ENCODE data around the gene IER3. TPM values are rescaled to one million over a fixed set of nuclear protein-coding genes. Genes with fewer than 3 reads are reported as not detected.
A peak's percentile ranks its signal among the peaks of the same experiment; 100 is the strongest.
"Not testable (repeated sequence)": the region's sequence is repeated elsewhere in the genome, so short reads cannot be mapped to it uniquely, and the experiment has no call there.

IER3 gene
- total RNA-seq, 2 donors from 2014 or later: 55.6 to 617 TPM

DNA sequence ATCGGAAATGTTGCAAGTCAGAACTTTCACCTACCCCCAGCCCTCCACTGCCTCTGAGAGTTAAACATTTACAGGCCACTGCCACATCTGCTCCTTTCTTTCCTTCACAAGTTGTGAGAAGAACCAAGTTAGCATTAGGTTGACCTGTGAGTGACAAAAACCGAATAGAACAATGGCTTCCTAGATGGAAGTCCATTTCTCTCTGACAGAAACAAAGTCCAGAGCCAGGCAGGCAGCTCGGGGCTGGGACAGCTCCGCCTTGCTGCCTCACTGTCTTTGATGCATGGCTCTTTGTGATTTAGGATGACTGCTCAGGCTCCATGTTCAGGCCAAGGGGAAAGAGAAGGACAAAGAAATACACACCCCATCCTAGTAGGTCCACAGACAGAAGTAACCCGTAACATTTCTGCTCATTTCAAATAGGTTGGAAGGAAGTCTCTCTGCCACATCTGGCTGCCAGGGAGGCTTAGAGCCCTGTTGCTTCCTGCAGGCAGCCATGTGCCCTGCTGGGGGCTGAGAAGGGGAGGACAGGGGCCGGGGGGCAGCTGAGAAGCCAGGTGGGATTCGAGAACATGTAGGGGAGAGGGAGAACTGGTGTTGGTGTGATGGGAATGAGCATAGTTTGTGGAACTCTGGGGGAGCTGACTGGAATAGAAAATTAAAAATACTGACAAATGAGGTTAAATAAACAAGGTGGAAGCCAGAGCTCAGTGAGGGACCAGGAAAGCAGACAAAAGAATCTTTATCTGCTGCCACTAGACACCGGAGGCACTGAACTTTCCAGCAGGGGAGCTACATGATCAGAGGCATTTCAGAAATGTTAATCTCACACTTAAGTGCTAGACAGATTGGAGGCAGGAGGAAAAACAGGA is 19.5 kb upstream of the IER3 start:
- peaks cover 4% of the 10 kb centered on the region for H3K36me3 Mint-ChIP-seq (ENCODE audit: low read depth)
- peak overlapping the region; percentile 74 for H3K27ac Mint-ChIP-seq
- peaks cover 3% of the 10 kb centered on the region for H3K9me3 Mint-ChIP-seq
- H3K27me3 Mint-ChIP-seq: no peaks in the 10 kb centered on the region
- peaks cover 46% of the 10 kb centered on the region for H3K4me1 Mint-ChIP-seq
- ATAC-seq (replicated peaks): no peak
- H3K4me3 Mint-ChIP-seq: peak overlapping the region; percentile 43

DNA sequence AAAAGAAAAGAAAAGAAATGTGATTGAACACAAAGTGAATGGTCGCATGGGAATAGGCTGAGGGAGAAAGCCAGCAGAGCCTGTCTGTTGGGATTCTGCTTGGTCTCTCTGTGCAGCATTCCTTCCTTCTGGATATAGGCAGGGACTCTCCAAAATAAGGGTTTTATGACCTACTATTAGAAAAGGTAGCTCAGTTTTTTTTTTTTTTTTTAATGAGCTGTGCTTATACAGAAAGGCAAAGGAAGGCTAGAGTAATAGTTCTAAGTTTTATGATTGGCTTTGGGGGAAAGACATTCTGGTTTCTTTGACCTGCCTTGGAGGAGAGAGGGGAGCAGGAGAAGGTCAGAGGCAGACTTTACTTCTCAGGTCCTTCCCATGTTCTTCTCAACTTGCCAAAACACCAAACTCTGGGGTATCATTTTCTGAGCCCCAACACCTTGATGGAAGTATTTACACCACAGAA is 18.8 kb upstream of the IER3 start:
- peaks cover 43% of the 10 kb centered on the region for H3K4me1 Mint-ChIP-seq
- peak overlapping the region; percentile 43 for H3K4me3 Mint-ChIP-seq
- H3K36me3 Mint-ChIP-seq (ENCODE audit: low read depth): no peaks in the 10 kb centered on the region
- H3K27me3 Mint-ChIP-seq: no peaks in the 10 kb centered on the region
- H3K27ac Mint-ChIP-seq: peak overlapping the region; percentile 74
- H3K9me3 Mint-ChIP-seq: peaks cover 3% of the 10 kb centered on the region
- no peak for ATAC-seq (replicated peaks)

DNA sequence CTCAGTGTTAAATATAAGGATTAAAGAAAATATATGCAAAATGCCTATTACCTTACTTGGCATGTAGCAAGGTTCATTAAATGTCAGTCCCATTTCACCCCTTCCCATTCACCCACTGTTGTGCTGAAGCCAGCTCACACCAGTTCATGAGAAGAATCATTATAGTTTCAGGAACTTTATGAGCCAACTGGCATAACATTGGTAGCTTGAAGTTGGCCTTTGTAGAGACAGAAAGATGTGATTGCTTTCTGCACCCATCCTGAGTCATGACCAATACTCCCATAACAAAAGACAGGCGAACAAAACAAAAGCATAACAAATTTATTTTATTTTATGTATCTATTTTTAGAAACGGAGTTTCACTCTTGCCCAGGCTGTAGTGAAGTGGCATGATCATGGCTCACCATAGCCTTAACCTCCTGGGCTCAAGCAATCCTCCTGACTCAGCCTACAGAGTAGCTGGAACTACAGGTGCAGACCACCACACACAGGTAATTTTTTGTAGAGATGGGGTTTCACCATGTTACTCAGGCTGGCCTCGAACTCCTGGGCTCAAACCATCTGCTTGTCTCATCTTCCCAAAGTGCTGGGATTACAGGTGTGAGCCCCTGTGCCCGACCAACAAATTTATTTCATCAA is 17.6 kb upstream of the IER3 start:
- Mint-ChIP-seq H3K9me3 (no peaks in the 10 kb centered on the region), H3K4me3 (peak overlapping the region; percentile 36), H3K27ac (peak overlapping the region; percentile 70), H3K36me3 (ENCODE audit: low read depth) (no peaks in the 10 kb centered on the region), H3K27me3 (no peaks in the 10 kb centered on the region), H3K4me1 (peaks cover 39% of the 10 kb centered on the region)
- peak; percentile 92 for ATAC-seq (replicated peaks)

DNA sequence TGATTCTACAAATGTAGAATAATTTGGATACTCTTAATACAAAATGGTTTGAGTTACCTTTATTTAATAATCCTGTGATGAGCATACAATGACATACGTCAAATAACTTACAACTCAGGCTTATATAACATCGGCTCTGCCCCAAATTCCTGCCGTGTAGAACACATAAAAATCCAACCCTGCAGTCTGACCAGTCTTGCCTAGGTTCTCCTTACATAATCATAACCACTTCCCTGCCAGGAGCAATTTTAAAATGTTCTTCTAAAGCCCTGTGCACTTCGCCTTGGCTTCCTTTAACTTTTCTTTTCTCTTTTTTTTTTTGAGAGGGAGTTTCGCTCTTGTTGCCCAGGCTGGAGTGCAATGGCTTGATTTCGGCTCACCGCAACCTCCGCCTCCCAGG is 16.2 kb upstream of the IER3 start:
- no peak overlapping the region for H3K4me3 Mint-ChIP-seq
- no peak for ATAC-seq (replicated peaks)
- H3K27me3 Mint-ChIP-seq: no peaks in the 10 kb centered on the region
- no peaks in the 10 kb centered on the region for H3K36me3 Mint-ChIP-seq (ENCODE audit: low read depth)
- peak overlapping the region; percentile 70 for H3K27ac Mint-ChIP-seq
- no peaks in the 10 kb centered on the region for H3K9me3 Mint-ChIP-seq
- H3K4me1 Mint-ChIP-seq: peaks cover 31% of the 10 kb centered on the region

DNA sequence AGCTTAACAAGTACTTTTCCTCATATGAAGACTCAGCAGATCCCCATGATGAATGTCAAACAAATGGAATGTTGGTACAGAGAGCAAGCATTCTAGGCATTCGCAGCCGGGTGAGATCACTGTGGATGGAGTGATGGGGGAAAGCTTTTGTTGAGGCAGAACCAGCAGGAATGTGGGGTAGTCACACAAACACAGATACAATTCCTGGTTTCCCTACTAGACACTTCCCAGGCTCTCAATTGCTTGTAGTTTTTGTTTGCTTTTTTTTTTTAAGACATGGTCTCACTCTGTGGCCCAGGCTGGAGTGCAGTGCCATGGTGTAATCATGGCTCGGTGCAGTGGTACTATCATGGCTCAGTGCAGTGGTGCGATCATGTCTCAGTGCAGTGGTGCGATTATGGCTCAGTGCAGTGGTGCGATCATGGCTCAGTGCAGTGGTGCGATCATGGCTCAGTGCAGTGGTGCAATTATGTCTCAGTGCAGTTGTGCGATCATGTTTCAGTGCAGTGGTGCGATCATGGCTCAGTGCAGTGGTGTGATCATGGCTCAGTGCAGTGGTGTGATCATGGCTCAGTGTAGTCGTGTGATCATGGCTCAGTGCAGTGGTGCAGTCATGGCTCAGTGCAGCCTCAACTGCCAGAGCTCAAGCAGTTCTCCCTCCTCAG is 15.4 kb upstream of the IER3 start:
- Mint-ChIP-seq H3K27ac (no peak overlapping the region), H3K27me3 (no peaks in the 10 kb centered on the region), H3K36me3 (ENCODE audit: low read depth) (no peaks in the 10 kb centered on the region), H3K4me1 (peaks cover 31% of the 10 kb centered on the region), H3K4me3 (no peak overlapping the region), H3K9me3 (no peaks in the 10 kb centered on the region)
- no peak for ATAC-seq (replicated peaks)

DNA sequence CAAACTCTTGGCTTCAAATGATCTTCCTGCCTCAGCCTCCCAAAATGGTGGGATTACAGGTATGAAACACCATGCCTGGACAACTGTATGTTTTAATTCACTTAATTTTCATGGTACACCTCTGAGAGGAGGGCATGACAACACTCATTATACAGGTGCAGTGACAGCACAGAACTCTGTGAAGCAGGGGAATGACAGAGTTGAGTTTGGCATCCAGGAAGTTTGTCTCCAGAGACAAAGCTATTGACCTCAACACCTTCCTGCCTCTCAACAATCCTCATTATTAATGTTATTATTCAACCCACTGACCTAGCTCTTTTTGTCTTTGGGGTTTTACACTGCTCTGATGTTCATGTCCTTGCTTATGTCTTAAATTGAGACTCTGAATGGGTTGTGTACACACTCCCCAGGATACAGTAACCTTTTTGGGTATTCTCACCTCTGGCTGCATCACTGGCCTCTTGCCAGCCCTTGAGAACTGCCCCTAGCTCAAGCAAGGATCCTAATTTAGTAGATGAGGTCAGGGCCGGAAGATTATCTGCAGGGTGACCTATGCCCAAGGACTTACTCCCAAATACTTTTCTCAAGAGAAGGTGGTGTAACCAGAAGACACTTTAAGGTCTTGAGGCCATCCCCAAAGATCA is 13.0 kb upstream of the IER3 start:
- no peak overlapping the region for H3K4me3 Mint-ChIP-seq
- no peak overlapping the region for H3K27ac Mint-ChIP-seq
- H3K36me3 Mint-ChIP-seq (ENCODE audit: low read depth): no peaks in the 10 kb centered on the region
- ATAC-seq (replicated peaks): no peak
- H3K9me3 Mint-ChIP-seq: no peaks in the 10 kb centered on the region
- H3K4me1 Mint-ChIP-seq: peaks cover 21% of the 10 kb centered on the region
- H3K27me3 Mint-ChIP-seq: no peaks in the 10 kb centered on the region

DNA sequence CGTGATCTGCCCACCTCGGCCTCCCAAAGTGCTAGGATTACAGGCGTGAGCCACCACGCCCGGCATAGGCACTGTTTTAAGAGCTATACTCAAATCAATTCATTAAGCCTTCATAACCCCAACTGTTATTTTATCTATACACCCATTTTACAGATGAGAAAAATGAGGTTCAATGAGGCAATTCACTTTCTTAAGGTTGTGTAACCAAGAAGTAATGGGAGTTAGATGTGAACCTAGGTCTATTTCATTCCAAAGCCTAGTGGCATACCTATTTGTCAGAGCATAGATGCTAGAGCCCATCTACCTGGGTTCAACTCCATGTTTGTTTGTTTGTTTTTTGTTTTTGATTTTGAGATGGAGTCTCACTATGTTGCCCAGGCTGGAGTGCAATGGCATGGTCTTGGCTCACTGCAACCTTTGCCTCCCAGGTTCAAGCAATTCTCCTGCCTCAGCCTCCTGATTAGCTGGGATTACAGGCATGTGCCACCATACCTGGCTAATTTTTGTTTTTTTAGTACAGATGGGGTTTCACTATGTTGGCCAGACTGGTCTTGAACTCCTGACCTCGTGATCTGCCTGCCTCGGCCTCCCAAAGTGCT is 12.2 kb upstream of the IER3 start:
- H3K9me3 Mint-ChIP-seq; H3K27ac Mint-ChIP-seq; ATAC-seq (replicated peaks); H3K4me3 Mint-ChIP-seq; H3K36me3 Mint-ChIP-seq (ENCODE audit: low read depth); H3K27me3 Mint-ChIP-seq: not testable (repeated sequence)
- peaks cover 20% of the 10 kb centered on the region for H3K4me1 Mint-ChIP-seq

DNA sequence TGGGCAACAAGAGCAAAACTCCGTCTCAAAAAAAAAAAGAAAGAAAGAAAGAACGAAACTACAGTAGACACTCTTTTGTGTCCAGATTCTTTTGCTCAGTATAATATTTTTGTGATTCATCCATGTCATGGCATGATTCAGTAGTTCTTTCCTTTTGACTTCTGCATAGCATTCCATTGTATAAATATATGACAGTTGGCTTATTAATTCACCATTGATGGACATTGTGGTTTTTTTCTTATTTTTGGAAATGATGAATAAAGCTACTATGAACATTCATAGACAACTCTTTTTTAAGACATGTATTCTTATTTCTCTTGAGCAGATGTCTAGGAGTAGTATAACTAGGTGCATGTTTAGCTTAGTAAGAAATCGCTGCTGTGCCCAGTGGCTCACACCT is 10.3 kb upstream of the IER3 start:
- peak; percentile 44 for ATAC-seq (replicated peaks)
- peaks cover 22% of the 10 kb centered on the region for H3K4me1 Mint-ChIP-seq

DNA sequence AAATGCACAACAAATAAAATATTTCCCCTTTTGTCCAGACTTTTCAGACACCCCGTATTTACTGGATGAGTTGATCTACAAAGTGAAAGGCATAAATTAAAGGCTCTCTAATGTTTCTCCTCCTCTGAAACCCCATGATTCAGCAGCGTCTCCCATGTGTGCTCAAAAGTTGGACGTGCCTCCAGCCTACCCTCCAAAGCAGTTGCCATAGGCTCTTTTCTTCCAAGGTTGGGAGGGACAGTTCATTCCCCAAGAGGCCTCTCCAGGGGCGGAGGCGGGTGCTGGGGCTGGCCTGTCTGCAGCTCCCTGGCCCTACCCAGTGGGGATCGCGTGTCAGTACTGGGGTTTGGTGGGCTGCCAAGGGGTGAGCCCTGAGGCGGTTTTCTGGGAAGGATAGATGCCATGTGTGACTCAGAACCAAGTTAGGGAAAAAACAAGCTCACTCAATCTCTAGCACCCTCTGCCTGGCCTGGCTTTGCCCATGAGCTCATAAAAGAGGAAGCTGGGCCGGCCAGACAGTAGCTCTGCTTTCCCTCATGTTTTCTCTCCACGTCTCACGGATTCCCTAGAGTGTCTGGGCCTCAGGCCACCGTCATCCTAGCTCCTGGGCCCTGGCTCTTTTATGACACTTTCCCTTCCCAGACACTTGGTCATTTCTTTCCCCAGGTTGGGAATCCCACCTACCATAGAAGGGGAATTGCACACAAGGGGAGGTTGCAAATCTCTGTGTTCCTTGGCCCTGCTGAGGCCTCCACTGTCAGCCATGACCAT is 8.0 kb upstream of the IER3 start:
- Mint-ChIP-seq H3K36me3 (ENCODE audit: low read depth) (no peaks in the 10 kb centered on the region), H3K9me3 (no peaks in the 10 kb centered on the region), H3K4me1 (peaks cover 28% of the 10 kb centered on the region), H3K27me3 (no peaks in the 10 kb centered on the region), H3K4me3 (no peak overlapping the region), H3K27ac (no peak overlapping the region)
- peak; percentile 51 for ATAC-seq (replicated peaks)

More for the DNA sequence above, 10.3 kb upstream of the IER3 start:
- Mint-ChIP-seq H3K9me3 (no peaks in the 10 kb centered on the region), H3K27me3 (no peaks in the 10 kb centered on the region), H3K4me3 (no peak overlapping the region), H3K36me3 (ENCODE audit: low read depth) (no peaks in the 10 kb centered on the region), H3K27ac (no peak overlapping the region)

DNA sequence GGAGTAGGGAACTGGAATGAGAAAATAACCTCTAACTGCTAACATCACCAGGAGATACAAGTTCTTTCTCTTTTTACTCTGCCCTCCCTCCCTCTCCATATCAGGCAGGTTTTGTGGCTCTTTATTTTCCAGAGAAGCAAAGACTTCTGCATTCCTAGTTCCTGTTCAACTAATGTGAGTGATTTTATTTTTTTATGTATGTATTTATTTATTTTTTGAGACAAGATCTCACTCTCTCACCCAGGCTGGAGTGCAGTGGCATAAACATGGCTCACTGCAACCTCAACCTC is 6.0 kb upstream of the IER3 start:
- Mint-ChIP-seq H3K9me3 (no peaks in the 10 kb centered on the region), H3K27ac (no peak overlapping the region), H3K36me3 (ENCODE audit: low read depth) (no peaks in the 10 kb centered on the region), H3K27me3 (no peaks in the 10 kb centered on the region), H3K4me1 (peaks cover 31% of the 10 kb centered on the region), H3K4me3 (no peak overlapping the region)
- no peak for ATAC-seq (replicated peaks)

DNA sequence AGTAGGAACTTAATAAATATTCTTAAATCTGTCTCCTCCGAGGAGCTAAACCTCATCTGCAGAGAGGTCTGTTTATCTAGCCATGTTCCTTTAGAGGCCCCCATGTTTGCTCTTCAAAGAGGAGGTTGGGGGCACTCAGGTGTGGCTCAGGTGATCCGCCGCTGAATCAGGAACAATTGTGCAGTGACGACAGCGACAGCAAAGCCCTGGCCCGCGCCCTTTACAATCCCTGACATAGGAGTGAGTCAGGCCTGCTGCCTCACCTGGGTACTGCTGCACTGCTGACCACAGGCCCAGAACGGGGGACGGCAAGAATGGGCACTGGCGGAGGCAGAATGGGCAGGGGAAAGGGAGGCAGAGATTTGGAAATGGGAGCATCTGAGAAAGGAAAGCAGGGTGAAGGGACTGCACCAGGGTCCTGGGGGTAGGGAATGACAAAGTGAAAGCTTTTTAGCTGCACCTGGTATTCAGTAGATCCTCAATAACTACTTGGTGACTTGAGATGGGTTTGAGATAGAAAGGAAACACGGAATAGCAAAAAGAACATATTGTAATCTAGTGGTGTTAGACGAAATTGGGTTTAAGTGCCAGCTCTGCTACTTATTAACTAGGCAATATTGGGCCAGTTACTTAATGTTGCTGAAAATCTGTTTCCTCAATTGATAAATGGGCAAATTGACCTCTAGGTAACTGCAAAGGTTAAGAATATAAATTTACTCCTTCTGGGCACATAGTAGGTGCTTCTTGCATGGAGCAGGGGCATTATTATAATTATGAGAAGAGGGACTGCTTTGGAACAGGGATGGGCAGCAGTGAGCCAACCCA is 5.4 kb upstream of the IER3 start:
- Mint-ChIP-seq H3K4me1 (peaks cover 35% of the 10 kb centered on the region), H3K4me3 (no peak overlapping the region), H3K27me3 (no peaks in the 10 kb centered on the region), H3K9me3 (no peaks in the 10 kb centered on the region), H3K27ac (peak overlapping the region; percentile 12), H3K36me3 (ENCODE audit: low read depth) (peaks cover 5% of the 10 kb centered on the region)
- ATAC-seq (replicated peaks): peak; percentile 37

DNA sequence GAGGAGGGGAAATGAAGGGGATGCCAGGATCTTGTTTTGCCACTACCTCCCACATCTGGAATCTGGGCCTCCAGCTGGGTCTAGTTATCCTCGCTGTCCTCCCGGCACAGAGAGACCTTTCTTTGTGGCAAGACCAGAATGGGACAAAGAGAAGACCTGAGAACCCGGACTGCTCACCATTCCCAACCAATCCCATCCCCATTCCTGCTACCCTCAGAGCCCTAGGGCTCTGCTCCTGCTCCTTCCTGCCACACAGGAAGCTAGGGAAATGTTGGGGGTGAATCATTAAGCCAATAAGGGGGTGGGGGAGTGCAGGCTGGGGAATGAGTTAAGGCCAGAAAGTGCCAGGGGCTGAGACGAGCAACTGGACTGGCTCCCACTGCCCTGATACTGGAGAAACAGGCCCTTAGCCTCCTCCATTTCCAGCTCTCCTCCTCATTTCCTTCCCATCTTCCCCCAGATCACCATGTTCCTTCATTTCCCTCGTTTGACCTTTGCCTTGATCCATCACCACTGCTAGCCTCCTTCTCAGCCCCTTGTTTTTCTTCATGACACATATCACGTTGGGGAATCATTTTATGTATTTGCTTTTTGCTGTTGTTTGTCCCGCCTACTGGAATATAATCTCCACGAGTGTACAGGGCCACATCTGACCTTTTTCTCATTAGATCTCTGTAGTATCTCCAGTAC is 4.6 kb upstream of the IER3 start:
- ATAC-seq (replicated peaks): no peak
- Mint-ChIP-seq H3K4me1 (peaks cover 35% of the 10 kb centered on the region), H3K36me3 (ENCODE audit: low read depth) (peaks cover 13% of the 10 kb centered on the region), H3K9me3 (no peaks in the 10 kb centered on the region), H3K4me3 (no peak overlapping the region), H3K27ac (peak overlapping the region; percentile 12), H3K27me3 (no peaks in the 10 kb centered on the region)
